HFF-Myc (cell line): ENCODE results near the gene VCL.

ENCODE experiments used
- DNase-seq: peaks from one replicate; pipeline ENCODE4 v3.0.0-alpha.2; 2011; ENCODE audit warnings: low read depth; ENCODE audit errors: extremely low read depth
- H3K4me3 ChIP-seq: replicated peaks from 2 replicates; pipeline ENCODE4 v1.5.1; 2011; ENCODE audit warnings: low read depth, mild to moderate bottlenecking, control low read depth, low read length
- TF ChIP-seq, protein P1 (sequence below): IDR thresholded peaks from 2 replicates; pipeline ENCODE4 v1.5.1; 2012; ENCODE audit warnings: mild to moderate bottlenecking, low read depth, low read length, control low read depth; ENCODE audit errors: missing control alignments

Gene VCL

DNA sequence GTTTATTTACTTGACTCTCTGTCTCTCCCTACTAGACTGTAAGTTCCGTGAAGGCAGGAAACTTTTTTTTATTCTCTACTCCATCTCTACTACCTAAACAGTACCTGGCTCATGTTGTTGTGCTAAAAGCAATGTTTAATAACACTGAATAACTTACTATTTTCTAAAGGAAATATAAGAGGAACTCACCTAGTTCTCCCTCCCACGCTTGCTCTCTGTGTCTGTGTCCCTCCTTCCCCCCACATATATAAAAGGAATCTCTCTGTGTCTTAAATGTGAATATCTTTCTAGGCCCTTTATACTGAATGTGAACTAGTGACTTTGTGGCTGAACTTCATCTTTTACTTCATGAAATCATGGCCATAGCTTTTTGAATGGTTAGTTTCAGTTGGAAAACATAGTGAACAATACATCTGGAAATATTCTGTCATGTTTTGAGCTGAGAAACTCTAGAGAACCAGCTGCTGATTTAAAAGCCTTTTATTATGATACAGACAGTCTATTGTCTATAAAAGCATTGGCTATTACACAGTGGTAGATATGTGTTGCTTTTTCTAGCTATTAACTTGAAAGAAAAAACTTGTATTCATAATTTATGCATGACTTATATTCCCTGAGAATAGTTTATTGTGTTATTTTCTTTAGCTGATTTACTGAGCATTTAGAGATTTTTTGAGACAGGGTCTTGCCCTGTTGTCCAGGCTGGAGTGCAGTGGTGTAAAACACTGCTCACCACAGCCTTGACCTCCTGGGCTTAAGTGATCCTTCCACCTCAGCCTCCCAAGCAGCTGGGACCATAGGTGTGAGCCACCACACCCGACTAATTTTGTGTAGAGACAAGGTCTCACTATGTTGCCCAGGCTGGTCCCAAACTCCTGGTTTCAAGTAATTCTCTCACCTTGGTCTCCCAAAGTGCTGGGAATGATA, 42.5 kb downstream of the VCL start:
- TF ChIP-seq, protein P1, sequence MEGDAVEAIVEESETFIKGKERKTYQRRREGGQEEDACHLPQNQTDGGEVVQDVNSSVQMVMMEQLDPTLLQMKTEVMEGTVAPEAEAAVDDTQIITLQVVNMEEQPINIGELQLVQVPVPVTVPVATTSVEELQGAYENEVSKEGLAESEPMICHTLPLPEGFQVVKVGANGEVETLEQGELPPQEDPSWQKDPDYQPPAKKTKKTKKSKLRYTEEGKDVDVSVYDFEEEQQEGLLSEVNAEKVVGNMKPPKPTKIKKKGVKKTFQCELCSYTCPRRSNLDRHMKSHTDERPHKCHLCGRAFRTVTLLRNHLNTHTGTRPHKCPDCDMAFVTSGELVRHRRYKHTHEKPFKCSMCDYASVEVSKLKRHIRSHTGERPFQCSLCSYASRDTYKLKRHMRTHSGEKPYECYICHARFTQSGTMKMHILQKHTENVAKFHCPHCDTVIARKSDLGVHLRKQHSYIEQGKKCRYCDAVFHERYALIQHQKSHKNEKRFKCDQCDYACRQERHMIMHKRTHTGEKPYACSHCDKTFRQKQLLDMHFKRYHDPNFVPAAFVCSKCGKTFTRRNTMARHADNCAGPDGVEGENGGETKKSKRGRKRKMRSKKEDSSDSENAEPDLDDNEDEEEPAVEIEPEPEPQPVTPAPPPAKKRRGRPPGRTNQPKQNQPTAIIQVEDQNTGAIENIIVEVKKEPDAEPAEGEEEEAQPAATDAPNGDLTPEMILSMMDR: no peak
- no peak overlapping the region for H3K4me3 ChIP-seq
- DNase-seq: no peak

DNA sequence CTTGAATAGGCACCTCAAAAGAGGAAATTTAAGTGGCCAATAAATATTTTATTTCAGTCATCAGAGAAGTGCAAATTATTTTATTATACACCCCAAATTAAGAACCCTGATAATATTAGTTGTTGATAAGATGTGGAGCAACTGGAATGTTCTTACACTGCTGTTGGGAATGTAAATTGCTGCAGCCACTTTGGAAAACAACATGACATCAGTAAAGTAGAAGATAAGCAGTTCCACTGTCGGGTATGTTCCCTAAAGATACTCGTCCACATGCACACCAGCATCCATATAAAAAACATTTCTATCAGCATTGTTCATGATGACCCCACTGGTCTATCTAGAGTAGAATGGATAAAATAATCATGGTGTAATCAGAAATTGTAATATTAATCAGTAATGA, 46.5 kb downstream of the VCL start:
- TF ChIP-seq, protein P1: no peak
- no peak overlapping the region for H3K4me3 ChIP-seq
- no peak for DNase-seq

DNA sequence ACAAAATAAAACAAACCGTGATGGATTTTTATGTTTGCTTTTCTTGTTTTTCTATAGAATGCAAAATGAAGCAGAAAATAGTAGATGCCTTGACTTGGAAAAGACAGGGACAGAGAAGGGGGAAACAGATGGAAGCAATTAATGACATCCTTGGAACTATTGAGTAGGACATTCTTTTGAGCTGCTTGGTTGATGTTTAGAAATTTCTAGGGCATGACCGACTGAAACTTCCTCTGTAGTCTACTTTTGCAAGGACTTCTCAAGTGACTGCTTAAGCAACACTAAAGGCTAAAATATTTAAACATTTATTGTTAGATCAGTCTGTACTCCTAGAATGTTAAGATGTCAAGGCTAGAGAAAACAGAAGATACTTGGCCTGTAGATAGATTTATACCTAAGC, 49.4 kb downstream of the VCL start:
- H3K4me3 ChIP-seq: no peak overlapping the region
- peak; percentile 61 for DNase-seq
- TF ChIP-seq, protein P1: no peak

DNA sequence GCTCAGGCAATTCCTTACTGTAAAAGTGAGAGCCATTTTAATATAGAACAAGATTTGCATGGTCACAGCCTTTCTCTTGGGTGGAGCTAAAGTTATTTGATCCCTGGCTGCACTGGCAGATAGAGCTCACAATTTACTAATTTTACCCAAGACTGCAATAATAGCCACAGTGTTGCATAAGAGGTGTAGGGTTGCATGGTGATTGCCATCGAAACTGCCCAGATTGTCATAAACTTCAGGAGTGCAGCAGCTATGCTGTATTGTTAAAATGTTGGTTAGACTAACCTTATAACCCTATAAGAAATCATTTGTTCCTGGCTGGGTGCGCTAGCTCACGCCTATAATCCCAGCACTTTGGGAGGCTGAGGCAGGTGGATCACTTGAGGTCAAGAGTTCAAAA, 50.0 kb downstream of the VCL start:
- no peak for DNase-seq
- TF ChIP-seq, protein P1: no peak
- no peak overlapping the region for H3K4me3 ChIP-seq

DNA sequence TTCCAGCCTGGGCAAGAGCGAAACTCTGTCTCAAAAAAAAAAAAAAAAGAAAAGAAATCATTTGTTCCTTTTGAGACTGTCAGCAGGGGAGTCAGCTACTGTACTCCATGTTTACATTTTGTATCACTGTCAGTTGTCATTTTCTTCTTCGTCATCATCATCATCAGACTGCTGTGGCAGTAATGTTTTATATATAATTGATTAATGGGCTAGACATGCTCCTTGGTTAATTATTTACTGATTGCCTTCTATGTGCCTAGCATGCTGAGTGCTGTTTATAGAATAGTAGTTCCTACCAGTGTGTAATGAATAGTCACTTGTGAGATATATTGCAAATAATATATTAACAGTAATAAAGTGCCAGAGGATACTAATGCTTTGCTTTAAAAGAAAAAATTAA, 50.5 kb downstream of the VCL start:
- DNase-seq: no peak
- TF ChIP-seq, protein P1: no peak
- no peak overlapping the region for H3K4me3 ChIP-seq

DNA sequence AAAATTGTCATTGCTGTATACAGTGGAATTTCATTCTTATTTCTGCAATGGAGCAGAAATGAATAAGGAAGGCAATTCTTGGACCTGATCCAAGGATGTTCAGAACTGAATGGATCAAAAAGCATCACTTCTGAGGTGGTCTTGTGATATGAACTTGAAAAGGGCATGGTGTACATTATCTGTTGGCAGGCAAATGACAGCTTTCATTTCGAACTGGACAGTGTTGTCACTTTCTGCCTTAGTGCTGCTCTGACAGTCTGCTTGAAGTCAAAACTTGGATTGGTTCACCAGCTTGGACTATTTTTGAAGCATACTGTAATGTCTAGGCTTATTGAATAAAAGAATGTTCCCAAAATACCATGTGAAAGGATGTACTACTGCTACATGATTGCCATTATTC, 52.0 kb downstream of the VCL start:
- no peak for DNase-seq
- TF ChIP-seq, protein P1: no peak
- no peak overlapping the region for H3K4me3 ChIP-seq

DNA sequence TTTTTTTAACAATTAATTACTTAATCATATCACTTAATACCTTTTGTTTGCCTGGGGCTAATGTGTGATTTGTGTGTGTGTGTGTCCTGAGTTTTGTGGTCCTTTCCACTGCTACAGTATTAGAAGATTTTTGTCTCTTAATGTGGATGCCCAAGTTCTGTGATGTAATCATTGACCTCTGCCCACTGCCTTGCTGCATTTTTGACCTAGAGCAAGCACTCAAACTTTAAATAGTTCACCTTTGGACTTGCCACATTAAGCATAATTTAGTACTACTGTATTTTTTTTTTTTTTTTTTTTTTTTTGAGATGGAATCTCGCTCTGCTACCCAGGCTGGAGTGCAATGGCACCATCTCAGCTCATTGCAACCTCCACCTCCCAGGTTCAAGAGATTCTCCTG, 52.7 kb downstream of the VCL start:
- TF ChIP-seq, protein P1: no peak
- no peak for DNase-seq
- no peak overlapping the region for H3K4me3 ChIP-seq
